ENCODE measurements around the gene ITPRIP.

ITPRIP gene

GRCh38 chr10:104288355-104288754 lies 49.9 kb downstream of the ITPRIP start:
- in situ Hi-C loops (cut with MboI; ENCODE audit: low sequenced_read_pairs), result no loop called here

GRCh38 chr10:104286939-104287338 lies 51.3 kb downstream of the ITPRIP start:
- in situ Hi-C loops (cut with MboI; ENCODE audit: low sequenced_read_pairs), result no loop called here

- in situ Hi-C loops (cut with MboI; ENCODE audit: low sequenced_read_pairs), result no loop called here
Observed at GRCh38 chr10:104284846-104285245, 53.4 kb downstream of the ITPRIP start.

- in situ Hi-C loops (cut with MboI; ENCODE audit: low sequenced_read_pairs), result no loop called here
Observed at GRCh38 chr10:104281694-104282093, 56.6 kb downstream of the ITPRIP start.

GRCh38 chr10:104279550-104280259 lies 58.6 kb downstream of the ITPRIP start:
- in situ Hi-C loops (cut with MboI; ENCODE audit: low sequenced_read_pairs), result no loop called here

GRCh38 chr10:104277785-104278184 lies 60.5 kb downstream of the ITPRIP start:
- in situ Hi-C loops (cut with MboI; ENCODE audit: low sequenced_read_pairs), result no loop called here

- in situ Hi-C loops (cut with MboI; ENCODE audit: low sequenced_read_pairs), result no loop called here
Observed at GRCh38 chr10:104276192-104276591, 62.1 kb downstream of the ITPRIP start.

- in situ Hi-C loops (cut with MboI; ENCODE audit: low sequenced_read_pairs), result no loop called here
Observed at GRCh38 chr10:104274762-104275721, 63.2 kb downstream of the ITPRIP start.

- in situ Hi-C loops (cut with MboI; ENCODE audit: low sequenced_read_pairs), result no loop called here
Observed at GRCh38 chr10:104273899-104274575, 64.2 kb downstream of the ITPRIP start.

- in situ Hi-C loops (cut with MboI; ENCODE audit: low sequenced_read_pairs), result no loop called here
Observed at GRCh38 chr10:104273286-104273685, 65.0 kb downstream of the ITPRIP start.

GRCh38 chr10:104268713-104269645 lies 69.3 kb downstream of the ITPRIP start, which contains the start of gene GSTO2:
TSS of gene GSTO2 (plus strand) at chr10:104269184. CDS start at chr10:104274916, 5,732 bp downstream.
- in situ Hi-C loops (cut with MboI; ENCODE audit: low sequenced_read_pairs), result no loop called here

GRCh38 chr10:104268405-104268712 lies 69.9 kb downstream of the ITPRIP start:
- in situ Hi-C loops (cut with MboI; ENCODE audit: low sequenced_read_pairs), result no loop called here

- in situ Hi-C loops (cut with MboI; ENCODE audit: low sequenced_read_pairs), result no loop called here
Observed at GRCh38 chr10:104267721-104268404, 70.4 kb downstream of the ITPRIP start.

GRCh38 chr10:104264783-104265182 lies 73.5 kb downstream of the ITPRIP start:
- in situ Hi-C loops (cut with MboI; ENCODE audit: low sequenced_read_pairs), result no loop called here

- in situ Hi-C loops (cut with MboI; ENCODE audit: low sequenced_read_pairs), result no loop called here
Observed at GRCh38 chr10:104262055-104262454, 76.2 kb downstream of the ITPRIP start.

- in situ Hi-C loops (cut with MboI; ENCODE audit: low sequenced_read_pairs), result no loop called here
Observed at GRCh38 chr10:104260775-104261115, 77.5 kb downstream of the ITPRIP start.

- in situ Hi-C loops (cut with MboI; ENCODE audit: low sequenced_read_pairs), result no loop called here
Observed at GRCh38 chr10:104259999-104260774, 78.1 kb downstream of the ITPRIP start.

Data from hTERT RPE-1 (cell line).